ENCODE measurements around the gene ADAMTSL2. TPM values are rescaled to one million over a fixed set of nuclear protein-coding genes. Genes with fewer than 3 reads are reported as not detected.

Gene ADAMTSL2
- total and polyA plus RNA-seq, 2 of the 13 experiments (the other 11 are each of a cell fraction or from before 2014, with no cell fraction given) = 1.9 to 3.8 TPM

- TF ChIP-seq CENPBD1 (CRISPR knock-in tag; IDR thresholded peaks at IDR 0.05; ENCODE audit: borderline replicate concordance, low read depth) (no peak), ZNF264 (CRISPR knock-in tag; IDR thresholded peaks at IDR 0.05) (peak; percentile 96), ZNF629 (CRISPR knock-in tag; conservative IDR thresholded peaks at IDR 0.05) (peak; percentile 40; the same call in 1 of the 2 replicates), ZMYM2 (CRISPR knock-in tag; IDR thresholded peaks at IDR 0.05) (no peak), TERF1 (CRISPR knock-in tag; IDR thresholded peaks at IDR 0.05) (no peak), ARNT (IDR thresholded peaks at IDR 0.05) (no peak), ZNF160 (CRISPR knock-in tag; IDR thresholded peaks at IDR 0.05) (no peak), NRL (CRISPR knock-in tag; IDR thresholded peaks at IDR 0.05; ENCODE audit: borderline replicate concordance) (peak; percentile 91), GMEB2 (CRISPR knock-in tag; IDR thresholded peaks at IDR 0.05; ENCODE audit: low read depth) (no peak), ZNF549 (CRISPR knock-in tag; IDR thresholded peaks at IDR 0.05) (no peak), ZNF839 (CRISPR knock-in tag; IDR thresholded peaks at IDR 0.05; ENCODE audit: borderline replicate concordance) (peak; percentile 63; the same call in 1 of the 2 replicates), NFE2L1 (CRISPR knock-in tag; IDR thresholded peaks at IDR 0.05; ENCODE audit: borderline replicate concordance) (no peak), TRIM24 (CRISPR knock-in tag; IDR thresholded peaks at IDR 0.05) (no peak), RFX5 (IDR thresholded peaks at IDR 0.05; ENCODE audit: low read depth, low read length) (no peak), STAG1 (CRISPR knock-in tag; IDR thresholded peaks at IDR 0.05) (0 out of 2 replicates have a peak, but pooled peaks have one; percentile 21), SOX5 (CRISPR knock-in tag; IDR thresholded peaks at IDR 0.05; ENCODE audit: borderline replicate concordance) (peak; percentile 72; the same call in 1 of the 2 replicates), RARA (CRISPR knock-in tag; IDR thresholded peaks at IDR 0.05) (peak; percentile 94), NFKB2 (CRISPR knock-in tag; IDR thresholded peaks at IDR 0.05; ENCODE audit: borderline replicate concordance) (peak; percentile 91), KAT2B (IDR thresholded peaks at IDR 0.05; ENCODE audit: borderline replicate concordance, low read depth, low read length) (no peak), ZBTB7B (CRISPR knock-in tag; IDR thresholded peaks at IDR 0.05) (peak; percentile 70; the same call in 1 of the 2 replicates), HIVEP1 (CRISPR knock-in tag; IDR thresholded peaks at IDR 0.05) (peak; percentile 77; the same call in 1 of the 2 replicates), CSRNP2 (CRISPR knock-in tag; conservative IDR thresholded peaks at IDR 0.05; ENCODE audit: low read depth) (no peak), CHD4 (IDR thresholded peaks at IDR 0.05; ENCODE audit: borderline replicate concordance, low read length) (no peak), ZNF670 (CRISPR knock-in tag; IDR thresholded peaks at IDR 0.05; ENCODE audit: borderline replicate concordance) (no peak), POLR2AphosphoS2 (IDR thresholded peaks at IDR 0.05; ENCODE audit: low read depth, low read length) (no peak), EP300 (IDR thresholded peaks at IDR 0.05; ENCODE audit: low read depth in 2 of 2, low read length in 2 of 2) (peak in 1 of 2 experiments; percentile 74; a peak in 2 of 4 replicates), EP300 (CRISPR knock-in tag; IDR thresholded peaks at IDR 0.05; ENCODE audit: borderline replicate concordance) (no peak)
Observed at GRCh38 chr9:133506653-133507038, 27.9 kb upstream of the ADAMTSL2 start (continued).
